Fibroblast of mammary gland (primary cell): ENCODE measurements around the gene MEGF6.

Experiments
- DNase-seq: peaks from one replicate; pipeline ENCODE4 v3.0.0-alpha.2; 2010; ENCODE audit warnings: low read depth
- H3K4me3 ChIP-seq: 2 replicates; pipeline ENCODE4 v1.5.1; 2011; ENCODE audit warnings: low read depth, mild to moderate bottlenecking, low read length, moderate library complexity; ENCODE audit not compliant: control insufficient read depth
- CTCF ChIP-seq: conservative IDR thresholded peaks from 2 replicates; pipeline ENCODE4 v1.5.1; 2011; ENCODE audit warnings: low read depth, low read length, inconsistent platforms; ENCODE audit not compliant: control insufficient read depth, insufficient read depth

Gene MEGF6

GRCh38 chr1:3562712-3563111 is 48.6 kb downstream of the MEGF6 start:
- no peak for DNase-seq
- no peak overlapping the region for H3K4me3 ChIP-seq
- TF ChIP-seq CTCF = no peak

- no peak for DNase-seq
- no peak for TF ChIP-seq CTCF
- H3K4me3 ChIP-seq = no peak overlapping the region
Measured at GRCh38 chr1:3561702-3562101, 49.6 kb downstream of the MEGF6 start.

GRCh38 chr1:3560981-3561380 is 50.3 kb downstream of the MEGF6 start:
- no peak for DNase-seq

GRCh38 chr1:3560251-3560871 is 50.9 kb downstream of the MEGF6 start:
- DNase-seq = no peak
- TF ChIP-seq CTCF = no peak
- H3K4me3 ChIP-seq = no peak overlapping the region

More at GRCh38 chr1:3560981-3561380, 50.3 kb downstream of the MEGF6 start:
- no peak for TF ChIP-seq CTCF
- H3K4me3 ChIP-seq = no peak overlapping the region

- TF ChIP-seq CTCF = no peak
- H3K4me3 ChIP-seq = no peak overlapping the region
- no peak for DNase-seq
Measured at GRCh38 chr1:3558036-3558726, 53.1 kb downstream of the MEGF6 start.

GRCh38 chr1:3557366-3557765 is 53.9 kb downstream of the MEGF6 start:
- H3K4me3 ChIP-seq = no peak overlapping the region
- no peak for DNase-seq
- no peak for TF ChIP-seq CTCF
